Hematopoietic multipotent progenitor cell treated with erythropoietin and hydrocortisone succinate and interleukin-3 and kit ligand, for 4 days (in vitro differentiated cells): ENCODE measurements around the gene SRP54.
"Not testable (repeated sequence)": the region's sequence is repeated elsewhere in the genome, so short reads cannot be mapped to it uniquely, and the experiment has no call there.

Source experiments
- DNase-seq: peaks from one replicate; pipeline ENCODE4 v3.0.0-alpha.2; 2015

The SRP54 gene

GRCh38 chr14:34982421-34983147 is at the start of gene SRP54:
TSS of gene SRP54 (plus strand) at chr14:34982992. CDS start at chr14:34996710, 13,718 bp downstream.
- DNase-seq = peak; percentile 100

- no peak for DNase-seq
Measured at GRCh38 chr14:34933301-34933700, 49.5 kb upstream of the SRP54 start.

GRCh38 chr14:34935488-34935887 is 47.3 kb upstream of the SRP54 start:
- peak; percentile 53 for DNase-seq

- DNase-seq = no peak
Measured at GRCh38 chr14:34937442-34937841, 45.4 kb upstream of the SRP54 start.

- no peak for DNase-seq
Measured at GRCh38 chr14:34937876-34938275, 44.9 kb upstream of the SRP54 start.

- DNase-seq = no peak
Measured at GRCh38 chr14:34943506-34943905, 39.3 kb upstream of the SRP54 start.

GRCh38 chr14:34944744-34945143 is 38.0 kb upstream of the SRP54 start:
- no peak for DNase-seq

GRCh38 chr14:34946699-34947098 is 36.1 kb upstream of the SRP54 start:
- DNase-seq = no peak

GRCh38 chr14:34951286-34951685 is 31.5 kb upstream of the SRP54 start:
- no peak for DNase-seq

- DNase-seq = peak; percentile 89
Measured at GRCh38 chr14:34956931-34957330, 25.9 kb upstream of the SRP54 start.

GRCh38 chr14:34957771-34958286 is 25.0 kb upstream of the SRP54 start:
- DNase-seq = peak; percentile 54

GRCh38 chr14:34962106-34962505 is 20.7 kb upstream of the SRP54 start:
- DNase-seq = not testable (repeated sequence)

- peak; percentile 78 for DNase-seq
Measured at GRCh38 chr14:34964977-34965764, 17.6 kb upstream of the SRP54 start.

GRCh38 chr14:34965912-34966311 is 16.9 kb upstream of the SRP54 start:
- DNase-seq = no peak

- peak; percentile 39 for DNase-seq
Measured at GRCh38 chr14:34966413-34966812, 16.4 kb upstream of the SRP54 start.

GRCh38 chr14:34970665-34971064 is 12.1 kb upstream of the SRP54 start:
- no peak for DNase-seq

- no peak for DNase-seq
Measured at GRCh38 chr14:34971381-34971780, 11.4 kb upstream of the SRP54 start.

GRCh38 chr14:34971801-34972200 is 11.0 kb upstream of the SRP54 start:
- DNase-seq = no peak

GRCh38 chr14:34978444-34978843 is 4.3 kb upstream of the SRP54 start:
- DNase-seq = no peak

- no peak for DNase-seq
Measured at GRCh38 chr14:34980337-34980900, 2.4 kb upstream of the SRP54 start.

GRCh38 chr14:34981743-34982420 is 910 bp upstream of the SRP54 start:
- peak; percentile 77 for DNase-seq

GRCh38 chr14:34983148-34983760 is 462 bp downstream of the SRP54 start:
- DNase-seq = no peak

- peak; percentile 32 for DNase-seq
Measured at GRCh38 chr14:34983786-34984185, 994 bp downstream of the SRP54 start.
